Urinary bladder (tissue), 4 donors: ENCODE results near the gene PCDHB3. TPM values are rescaled to one million over a fixed set of nuclear protein-coding genes. Genes with fewer than 3 reads are reported as not detected.
A peak's percentile ranks its signal among the peaks of the same experiment; 100 is the strongest.
"Not testable (repeated sequence)": the region's sequence is repeated elsewhere in the genome, so short reads cannot be mapped to it uniquely, and the experiment has no call there.

Source experiments
- DNase-seq: peaks from one replicate; pipeline ENCODE4 v3.0.0-alpha.2; 2015; ENCODE audit errors: extremely low spot score
- H3K27ac ChIP-seq: one replicate; pipeline ENCODE4 v1.5.1; 2013; ENCODE audit warnings: low read depth, mild to moderate bottlenecking, moderate library complexity
- H3K36me3 ChIP-seq: one replicate; pipeline ENCODE4 v1.6.1; 2013; ENCODE audit warnings: mild to moderate bottlenecking, moderate library complexity; ENCODE audit not compliant: insufficient read depth
- H3K4me1 ChIP-seq: one replicate; pipeline ENCODE4 v1.6.1; 2013; ENCODE audit warnings: mild to moderate bottlenecking, moderate library complexity; ENCODE audit not compliant: insufficient read depth
- H3K4me3 ChIP-seq: one replicate; pipeline ENCODE4 v1.5.1; 2013; ENCODE audit warnings: low read depth, low read length
- WGBS: extraction: QIAGEN DNeasy Blood & Tissue Kit; methylation state at CpG from one replicate; pipeline ENCODE4 v1.1.7; 2013; 5-methylcytosine and 5-hydroxymethylcytosine counted together
- polyA plus RNA-seq: library from polyadenylated mRNA; stranded (reverse); fragments of 200-250 nt; gene quantifications from one replicate; pipeline ENCODE4 v1.2.3, GENCODE V29; 2013
- total RNA-seq: library from RNA; depleted of rRNA; stranded (reverse); fragments of >200 nt; gene quantifications from one replicate; pipeline ENCODE4 v1.2.3, GENCODE V29; 2014
- donor health status: healthy with polysubstance abuse.
- donor health status: healthy.

Gene PCDHB3
- total and polyA plus RNA-seq, 2 donors: 1.3 to 4.6 TPM

GRCh38 chr5:141105350-141105749 lies 5.1 kb downstream of the PCDHB3 start:
- WGBS: 90% methylated on average over 2 of the region's 2 CpGs
- Histone ChIP-seq H3K36me3 (no peaks in the 10 kb centered on the region), H3K27ac (no peak overlapping the region), H3K4me3 (no peak overlapping the region), H3K4me1 (no peaks in the 10 kb centered on the region)
- no peak for DNase-seq

- DNase-seq: no peak
- Histone ChIP-seq H3K36me3 (no peaks in the 10 kb centered on the region), H3K27ac (no peak overlapping the region), H3K4me3 (no peak overlapping the region), H3K4me1 (no peaks in the 10 kb centered on the region)
- 39% methylated on average over 2 of the region's 2 CpGs for WGBS
Measured at GRCh38 chr5:141119250-141119649, 19.0 kb downstream of the PCDHB3 start.

GRCh38 chr5:141121563-141121962 lies 21.3 kb downstream of the PCDHB3 start, which contains the start of gene PCDHB4:
PCDHB4 (plus strand) TSS chr5:141121818; CDS start chr5:141121999, 181 bp downstream.
- no peaks in the 10 kb centered on the region for H3K4me1 ChIP-seq
- no peak within 1 kb of the TSS for H3K27ac ChIP-seq
- peak within 1 kb of the TSS; percentile 22 for H3K4me3 ChIP-seq
- H3K36me3 ChIP-seq: no peaks in the 10 kb centered on the region
- no peak for DNase-seq
- WGBS: 16% methylated on average over 16 of the region's 16 CpGs

- H3K4me1 ChIP-seq: no peaks in the 10 kb centered on the region
- H3K36me3 ChIP-seq: no peaks in the 10 kb centered on the region
- DNase-seq: no peak
- no peak overlapping the region for H3K4me3 ChIP-seq
- H3K27ac ChIP-seq: no peak overlapping the region
- WGBS: 38% methylated on average over 12 of the region's 12 CpGs
Measured at GRCh38 chr5:141121985-141122384, 21.7 kb downstream of the PCDHB3 start.

GRCh38 chr5:141123396-141124135 lies 23.3 kb downstream of the PCDHB3 start:
- not testable (repeated sequence) for H3K36me3 ChIP-seq, H3K27ac ChIP-seq, H3K4me3 ChIP-seq, DNase-seq, H3K4me1 ChIP-seq
- WGBS: 33% methylated on average over 66 of the region's 73 CpGs

- Histone ChIP-seq H3K36me3 (no peaks in the 10 kb centered on the region), H3K4me3 (no peak overlapping the region), H3K4me1 (no peaks in the 10 kb centered on the region), H3K27ac (no peak overlapping the region)
- no peak for DNase-seq
- WGBS: 96% methylated on average over 1 of the region's 1 CpG
Measured at GRCh38 chr5:141127305-141127704, 27.0 kb downstream of the PCDHB3 start.

GRCh38 chr5:141135030-141135717 lies 34.9 kb downstream of the PCDHB3 start, which contains the start of gene PCDHB5:
PCDHB5 (plus strand) TSS chr5:141135206; CDS start chr5:141135435, 229 bp downstream.
- peak within 1 kb of the TSS; percentile 15 for H3K4me3 ChIP-seq
- no peak for DNase-seq
- H3K27ac ChIP-seq: no peak within 1 kb of the TSS
- H3K4me1 ChIP-seq: no peaks in the 10 kb centered on the region
- no peaks in the 10 kb centered on the region for H3K36me3 ChIP-seq
- 16% methylated on average over 22 of the region's 22 CpGs for WGBS

- DNase-seq: no peak
- H3K36me3 ChIP-seq: no peaks in the 10 kb centered on the region
- no peak overlapping the region for H3K4me3 ChIP-seq
- H3K27ac ChIP-seq: no peak overlapping the region
- WGBS: 39% methylated on average over 19 of the region's 19 CpGs
- no peaks in the 10 kb centered on the region for H3K4me1 ChIP-seq
Measured at GRCh38 chr5:141135718-141136266, 35.5 kb downstream of the PCDHB3 start.

GRCh38 chr5:141137346-141137745 lies 37.1 kb downstream of the PCDHB3 start:
- not testable (repeated sequence) for H3K4me3 ChIP-seq, H3K4me1 ChIP-seq, H3K36me3 ChIP-seq, DNase-seq, H3K27ac ChIP-seq
- 47% methylated on average over 34 of the region's 34 CpGs for WGBS

GRCh38 chr5:141149812-141150211 lies 49.5 kb downstream of the PCDHB3 start, which contains the start of gene PCDHB6:
PCDHB6 (plus strand) TSS chr5:141150057; CDS start chr5:141150258, 201 bp downstream.
- H3K4me3 ChIP-seq: no peak within 1 kb of the TSS

GRCh38 chr5:141150224-141150992 lies 50.1 kb downstream of the PCDHB3 start:
- Histone ChIP-seq H3K4me3 (no peak overlapping the region), H3K36me3 (no peaks in the 10 kb centered on the region), H3K27ac (no peak overlapping the region), H3K4me1 (no peaks in the 10 kb centered on the region)
- 40% methylated on average over 33 of the region's 33 CpGs for WGBS
- no peak for DNase-seq

More at GRCh38 chr5:141149812-141150211, 49.5 kb downstream of the PCDHB3 start, which contains the start of gene PCDHB6:
- H3K27ac ChIP-seq: no peak within 1 kb of the TSS
- no peaks in the 10 kb centered on the region for H3K36me3 ChIP-seq
- H3K4me1 ChIP-seq: no peaks in the 10 kb centered on the region
- DNase-seq: no peak
- WGBS: 12% methylated on average over 18 of the region's 18 CpGs

- no peak for DNase-seq
- no peaks in the 10 kb centered on the region for H3K4me1 ChIP-seq
- H3K4me3 ChIP-seq: no peak overlapping the region
- 32% methylated on average over 13 of the region's 13 CpGs for WGBS
- no peaks in the 10 kb centered on the region for H3K36me3 ChIP-seq
- no peak overlapping the region for H3K27ac ChIP-seq
Measured at GRCh38 chr5:141150993-141151325, 50.7 kb downstream of the PCDHB3 start.

- H3K27ac ChIP-seq, H3K4me1 ChIP-seq, DNase-seq, H3K4me3 ChIP-seq, H3K36me3 ChIP-seq: not testable (repeated sequence)
- 36% methylated on average over 35 of the region's 41 CpGs for WGBS
Measured at GRCh38 chr5:141151632-141152031, 51.4 kb downstream of the PCDHB3 start.
